ENCODE measurements around the gene PDLIM4. TPM values are rescaled to one million over a fixed set of nuclear protein-coding genes. Genes with fewer than 3 reads are reported as not detected.

PDLIM4 gene
- total and polyA plus RNA-seq, 2 experiments from 2014 or later, result 25.2 to 31.8 TPM

DNA sequence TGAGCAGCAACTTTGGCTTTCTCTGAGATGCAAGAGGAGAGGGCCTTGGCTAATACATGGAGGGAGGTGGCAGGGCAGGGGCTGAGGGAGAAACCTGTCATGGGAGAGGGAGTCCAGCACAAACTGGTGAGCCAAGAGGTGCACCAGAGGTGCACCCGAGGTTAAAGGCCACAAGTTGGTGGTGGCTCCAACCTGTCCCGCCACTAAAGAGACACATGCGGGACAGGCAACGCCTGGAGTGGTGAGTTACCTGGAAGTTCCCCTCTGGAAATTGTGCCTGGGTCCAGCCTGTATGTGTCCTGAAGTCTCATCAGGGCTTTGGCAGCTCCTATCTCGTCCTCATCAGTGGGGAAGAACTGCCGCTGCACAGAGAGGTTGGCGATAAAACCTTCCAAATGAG lies 43.8 kb upstream of the PDLIM4 start (continued):
- TF ChIP-seq, protein P1, sequence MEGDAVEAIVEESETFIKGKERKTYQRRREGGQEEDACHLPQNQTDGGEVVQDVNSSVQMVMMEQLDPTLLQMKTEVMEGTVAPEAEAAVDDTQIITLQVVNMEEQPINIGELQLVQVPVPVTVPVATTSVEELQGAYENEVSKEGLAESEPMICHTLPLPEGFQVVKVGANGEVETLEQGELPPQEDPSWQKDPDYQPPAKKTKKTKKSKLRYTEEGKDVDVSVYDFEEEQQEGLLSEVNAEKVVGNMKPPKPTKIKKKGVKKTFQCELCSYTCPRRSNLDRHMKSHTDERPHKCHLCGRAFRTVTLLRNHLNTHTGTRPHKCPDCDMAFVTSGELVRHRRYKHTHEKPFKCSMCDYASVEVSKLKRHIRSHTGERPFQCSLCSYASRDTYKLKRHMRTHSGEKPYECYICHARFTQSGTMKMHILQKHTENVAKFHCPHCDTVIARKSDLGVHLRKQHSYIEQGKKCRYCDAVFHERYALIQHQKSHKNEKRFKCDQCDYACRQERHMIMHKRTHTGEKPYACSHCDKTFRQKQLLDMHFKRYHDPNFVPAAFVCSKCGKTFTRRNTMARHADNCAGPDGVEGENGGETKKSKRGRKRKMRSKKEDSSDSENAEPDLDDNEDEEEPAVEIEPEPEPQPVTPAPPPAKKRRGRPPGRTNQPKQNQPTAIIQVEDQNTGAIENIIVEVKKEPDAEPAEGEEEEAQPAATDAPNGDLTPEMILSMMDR (conservative IDR thresholded peaks at IDR 0.05; ENCODE audit: low read depth in 2 of 2), result no peak
- TF ChIP-seq EZH2phosphoT487 (IDR thresholded peaks at IDR 0.05; ENCODE audit: unreplicated experiment), result no peak

DNA sequence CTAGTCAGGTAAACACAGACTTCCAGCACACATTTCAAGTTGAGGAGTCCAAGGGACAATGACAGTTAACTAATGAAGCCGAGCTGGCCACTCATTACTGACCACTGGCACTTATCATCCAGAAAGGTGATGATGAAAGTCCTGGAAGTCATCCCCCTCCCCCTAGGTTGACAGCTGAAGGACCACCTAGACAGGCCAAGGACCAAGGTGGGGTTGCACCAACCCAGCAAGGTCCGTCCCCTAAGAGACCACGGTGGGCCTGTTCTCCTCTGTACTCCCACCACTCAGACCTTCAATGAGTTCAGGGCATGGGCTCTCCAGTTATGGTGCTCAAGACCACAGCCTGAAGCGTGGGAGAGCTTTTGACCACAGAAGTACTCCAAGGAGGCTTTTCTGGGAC lies 43.0 kb upstream of the PDLIM4 start:
- Histone ChIP-seq H2AFZ (no peak overlapping the region), H3K79me2 (replicated peaks; ENCODE audit: insufficient read depth) (no peaks in the 10 kb centered on the region), H3K27me3 (ENCODE audit: insufficient read depth) (no peaks in the 10 kb centered on the region), H3K27ac (ENCODE audit: low read depth) (no peak overlapping the region), H3K4me3 (no peak overlapping the region), H3K4me1 (ENCODE audit: insufficient read depth) (no peaks in the 10 kb centered on the region), H3F3A (replicated peaks; ENCODE audit: low read depth) (no peaks in the 10 kb centered on the region), H3K4me2 (no peak overlapping the region), H4K20me1 (replicated peaks; ENCODE audit: insufficient read depth) (no peaks in the 10 kb centered on the region), H3K36me3 (ENCODE audit: insufficient read depth) (no peaks in the 10 kb centered on the region), H3K9me2 (ENCODE audit: insufficient read depth) (0 out of 2 replicates have a peak, but pooled peaks cover 5% of the 10 kb centered on the region)
- peaks cover 5% of the 10 kb centered on the region for H3K27me3 Mint-ChIP-seq (ENCODE audit: insufficient read depth, low read depth, poor library complexity)
- no peak overlapping the region for H3K4me3 Mint-ChIP-seq
- H3K36me3 Mint-ChIP-seq (ENCODE audit: low read depth), result no peaks in the 10 kb centered on the region
- ATAC-seq (no peak), DNase-seq (ENCODE audit: low spot score) (no peak)
- no peaks in the 10 kb centered on the region; the same call in 2 of the 3 replicates for H3K4me1 Mint-ChIP-seq
- no peak overlapping the region for H3K27ac Mint-ChIP-seq
- no peaks in the 10 kb centered on the region for H3K9me3 Mint-ChIP-seq
- no peak for TF ChIP-seq CREB1 (CRISPR knock-in tag; IDR thresholded peaks at IDR 0.05; ENCODE audit: low read depth)
- TF ChIP-seq, protein P2, sequence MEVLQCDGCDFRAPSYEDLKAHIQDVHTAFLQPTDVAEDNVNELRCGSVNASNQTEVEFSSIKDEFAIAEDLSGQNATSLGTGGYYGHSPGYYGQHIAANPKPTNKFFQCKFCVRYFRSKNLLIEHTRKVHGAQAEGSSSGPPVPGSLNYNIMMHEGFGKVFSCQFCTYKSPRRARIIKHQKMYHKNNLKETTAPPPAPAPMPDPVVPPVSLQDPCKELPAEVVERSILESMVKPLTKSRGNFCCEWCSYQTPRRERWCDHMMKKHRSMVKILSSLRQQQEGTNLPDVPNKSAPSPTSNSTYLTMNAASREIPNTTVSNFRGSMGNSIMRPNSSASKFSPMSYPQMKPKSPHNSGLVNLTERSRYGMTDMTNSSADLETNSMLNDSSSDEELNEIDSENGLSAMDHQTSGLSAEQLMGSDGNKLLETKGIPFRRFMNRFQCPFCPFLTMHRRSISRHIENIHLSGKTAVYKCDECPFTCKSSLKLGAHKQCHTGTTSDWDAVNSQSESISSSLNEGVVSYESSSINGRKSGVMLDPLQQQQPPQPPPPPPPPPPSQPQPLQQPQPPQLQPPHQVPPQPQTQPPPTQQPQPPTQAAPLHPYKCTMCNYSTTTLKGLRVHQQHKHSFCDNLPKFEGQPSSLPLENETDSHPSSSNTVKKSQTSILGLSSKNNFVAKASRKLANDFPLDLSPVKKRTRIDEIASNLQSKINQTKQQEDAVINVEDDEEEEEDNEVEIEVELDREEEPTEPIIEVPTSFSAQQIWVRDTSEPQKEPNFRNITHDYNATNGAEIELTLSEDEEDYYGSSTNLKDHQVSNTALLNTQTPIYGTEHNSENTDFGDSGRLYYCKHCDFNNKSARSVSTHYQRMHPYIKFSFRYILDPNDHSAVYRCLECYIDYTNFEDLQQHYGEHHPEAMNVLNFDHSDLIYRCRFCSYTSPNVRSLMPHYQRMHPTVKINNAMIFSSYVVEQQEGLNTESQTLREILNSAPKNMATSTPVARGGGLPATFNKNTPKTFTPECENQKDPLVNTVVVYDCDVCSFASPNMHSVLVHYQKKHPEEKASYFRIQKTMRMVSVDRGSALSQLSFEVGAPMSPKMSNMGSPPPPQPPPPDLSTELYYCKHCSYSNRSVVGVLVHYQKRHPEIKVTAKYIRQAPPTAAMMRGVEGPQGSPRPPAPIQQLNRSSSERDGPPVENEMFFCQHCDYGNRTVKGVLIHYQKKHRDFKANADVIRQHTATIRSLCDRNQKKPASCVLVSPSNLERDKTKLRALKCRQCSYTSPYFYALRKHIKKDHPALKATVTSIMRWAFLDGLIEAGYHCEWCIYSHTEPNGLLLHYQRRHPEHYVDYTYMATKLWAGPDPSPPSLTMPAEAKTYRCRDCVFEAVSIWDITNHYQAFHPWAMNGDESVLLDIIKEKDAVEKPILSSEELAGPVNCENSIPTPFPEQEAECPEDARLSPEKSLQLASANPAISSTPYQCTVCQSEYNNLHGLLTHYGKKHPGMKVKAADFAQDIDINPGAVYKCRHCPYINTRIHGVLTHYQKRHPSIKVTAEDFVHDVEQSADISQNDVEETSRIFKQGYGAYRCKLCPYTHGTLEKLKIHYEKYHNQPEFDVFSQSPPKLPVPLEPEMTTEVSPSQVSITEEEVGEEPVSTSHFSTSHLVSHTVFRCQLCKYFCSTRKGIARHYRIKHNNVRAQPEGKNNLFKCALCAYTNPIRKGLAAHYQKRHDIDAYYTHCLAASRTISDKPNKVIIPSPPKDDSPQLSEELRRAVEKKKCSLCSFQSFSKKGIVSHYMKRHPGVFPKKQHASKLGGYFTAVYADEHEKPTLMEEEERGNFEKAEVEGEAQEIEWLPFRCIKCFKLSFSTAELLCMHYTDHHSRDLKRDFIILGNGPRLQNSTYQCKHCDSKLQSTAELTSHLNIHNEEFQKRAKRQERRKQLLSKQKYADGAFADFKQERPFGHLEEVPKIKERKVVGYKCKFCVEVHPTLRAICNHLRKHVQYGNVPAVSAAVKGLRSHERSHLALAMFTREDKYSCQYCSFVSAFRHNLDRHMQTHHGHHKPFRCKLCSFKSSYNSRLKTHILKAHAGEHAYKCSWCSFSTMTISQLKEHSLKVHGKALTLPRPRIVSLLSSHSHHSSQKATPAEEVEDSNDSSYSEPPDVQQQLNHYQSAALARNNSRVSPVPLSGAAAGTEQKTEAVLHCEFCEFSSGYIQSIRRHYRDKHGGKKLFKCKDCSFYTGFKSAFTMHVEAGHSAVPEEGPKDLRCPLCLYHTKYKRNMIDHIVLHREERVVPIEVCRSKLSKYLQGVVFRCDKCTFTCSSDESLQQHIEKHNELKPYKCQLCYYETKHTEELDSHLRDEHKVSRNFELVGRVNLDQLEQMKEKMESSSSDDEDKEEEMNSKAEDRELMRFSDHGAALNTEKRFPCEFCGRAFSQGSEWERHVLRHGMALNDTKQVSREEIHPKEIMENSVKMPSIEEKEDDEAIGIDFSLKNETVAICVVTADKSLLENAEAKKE (CRISPR knock-in tag; IDR thresholded peaks at IDR 0.05), result no peak
- TF ChIP-seq, protein P1 (conservative IDR thresholded peaks at IDR 0.05; ENCODE audit: low read depth in 2 of 2), result no peak
- no peak for TF ChIP-seq STAT1 (IDR thresholded peaks at IDR 0.05; ENCODE audit: unreplicated experiment)
- no peak for TF ChIP-seq EZH2 (IDR thresholded peaks at IDR 0.05; ENCODE audit: low read depth, unreplicated experiment)
- no peak for TF ChIP-seq ZNF331 (CRISPR knock-in tag; IDR thresholded peaks at IDR 0.05; ENCODE audit: low read depth)
- no peak for TF ChIP-seq POLR2AphosphoS5 (IDR thresholded peaks at IDR 0.05; ENCODE audit: low read depth)
- TF ChIP-seq ZNF114 (CRISPR knock-in tag; IDR thresholded peaks at IDR 0.05), result no peak
- no peak for TF ChIP-seq EZH2phosphoT487 (IDR thresholded peaks at IDR 0.05; ENCODE audit: unreplicated experiment)
- TF ChIP-seq, protein P3, sequence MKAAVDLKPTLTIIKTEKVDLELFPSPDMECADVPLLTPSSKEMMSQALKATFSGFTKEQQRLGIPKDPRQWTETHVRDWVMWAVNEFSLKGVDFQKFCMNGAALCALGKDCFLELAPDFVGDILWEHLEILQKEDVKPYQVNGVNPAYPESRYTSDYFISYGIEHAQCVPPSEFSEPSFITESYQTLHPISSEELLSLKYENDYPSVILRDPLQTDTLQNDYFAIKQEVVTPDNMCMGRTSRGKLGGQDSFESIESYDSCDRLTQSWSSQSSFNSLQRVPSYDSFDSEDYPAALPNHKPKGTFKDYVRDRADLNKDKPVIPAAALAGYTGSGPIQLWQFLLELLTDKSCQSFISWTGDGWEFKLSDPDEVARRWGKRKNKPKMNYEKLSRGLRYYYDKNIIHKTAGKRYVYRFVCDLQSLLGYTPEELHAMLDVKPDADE (IDR thresholded peaks at IDR 0.05), result no peak

All from GM23338 (cell line).